H1 (cell line): ENCODE results near the gene GPR141. TPM values are rescaled to one million over a fixed set of nuclear protein-coding genes. Genes with fewer than 3 reads are reported as not detected.

Experiments used
- CEBPB ChIP-seq: IDR thresholded peaks from 2 replicates; pipeline ENCODE4 v1.6.1; 2012; ENCODE audit warnings: low read depth, low read length
- EP300 ChIP-seq, 2 experiments: IDR thresholded peaks; 1 replicate in 1 of 2; 2 replicates in 1 of 2; pipeline ENCODE4 v1.6.1; 2011 to 2012; ENCODE audit warnings: low read depth in 2 of 2, low read length in 2 of 2, mild to moderate bottlenecking in 2 of 2, borderline replicate concordance in 1 of 2, inconsistent platforms in 1 of 2, moderate library complexity in 1 of 2
- FOSL1 ChIP-seq: IDR thresholded peaks from 2 replicates; pipeline ENCODE4 v1.6.1; 2011; ENCODE audit warnings: mild to moderate bottlenecking, low read depth, low read length, moderate library complexity; ENCODE audit not compliant: insufficient read depth
- HDAC2 ChIP-seq, 2 experiments: fragments of 300-600 bp in 1 of 2; sonication (generic) in 1 of 2; IDR thresholded peaks; 2 replicates each; pipeline ENCODE4 v1.6.1; 2011 to 2012; ENCODE audit warnings: low read depth in 2 of 2, low read length in 2 of 2, mild to moderate bottlenecking in 2 of 2, moderate library complexity in 2 of 2, borderline replicate concordance in 1 of 2, inconsistent platforms in 1 of 2
- SIRT6 ChIP-seq: IDR thresholded peaks from one replicate; pipeline ENCODE4 v1.7.1; 2012; ENCODE audit warnings: low read length, inconsistent platforms
- TBP ChIP-seq: IDR thresholded peaks from 2 replicates; pipeline ENCODE4 v1.6.1; 2011; ENCODE audit warnings: low read depth, low read length, improper control_type of control experiment
- TEAD4 ChIP-seq: IDR thresholded peaks from 2 replicates; pipeline ENCODE4 v1.6.1; 2012; ENCODE audit warnings: low read depth, low read length, inconsistent platforms, mixed read lengths
- polyA plus RNA-seq, 7 experiments: library from polyadenylated mRNA; depleted of rRNA in 3 of 7; stranded (reverse) in 5 of 7; unstranded in 2 of 7; fragments of >200 nt in 5 of 7; fragments of 200-250 nt in 2 of 7; gene quantifications; 1 replicate in 5 of 7; 2 replicates in 1 of 7; 4 replicates in 1 of 7; pipeline versions ENCODE4 v1.2.1 to v1.2.3, GENCODE V29; 2011 to 2013; ENCODE audit warnings: missing spikeins in 2 of 7, mixed read lengths in 2 of 7
- total RNA-seq: library from RNA; stranded (reverse); fragmentation: NEBNext Ultra II Directional; extraction: Animal tissue kit (Norgen Biotek cat#: 25700); gene quantifications from 2 replicates; pipeline ENCODE4 v1.2.1, GENCODE V29; 2021
- TF ChIP-seq, protein P1 (sequence below): IDR thresholded peaks from 2 replicates; pipeline ENCODE4 v1.6.1; 2011; ENCODE audit warnings: low read length, improper control_type of control experiment

GPR141 gene
- total and polyA plus RNA-seq, 2 of the 8 experiments (the other 6 are each of a cell fraction or from before 2014, with no cell fraction given), result 0.45 to 1.0 TPM

DNA sequence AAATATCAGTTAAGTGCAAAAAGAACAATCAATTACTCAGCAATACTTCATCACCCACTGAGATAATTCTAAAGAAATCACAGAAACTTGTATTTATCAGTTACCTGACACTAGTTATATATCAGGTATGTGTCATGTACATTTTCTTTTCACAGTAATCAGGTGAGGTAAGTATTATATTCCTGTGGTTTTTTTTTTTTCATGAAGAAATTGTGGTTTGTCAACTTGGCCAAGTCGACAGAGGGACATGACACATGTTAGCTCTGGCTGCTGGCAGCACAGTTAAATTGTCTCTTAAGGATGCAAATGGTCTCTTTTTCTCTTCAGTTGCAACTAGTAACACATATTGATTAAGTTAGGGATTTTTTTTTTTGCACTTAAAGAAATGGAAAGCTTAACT is 13.7 kb upstream of the GPR141 start (continued):
- TF ChIP-seq EP300 (IDR thresholded peaks at IDR 0.05; ENCODE audit: borderline replicate concordance in 1 of 2, low read depth in 2 of 2, low read length in 2 of 2) (no peak), CEBPB (no peak), TBP (no peak), HDAC2 (IDR thresholded peaks at IDR 0.05; ENCODE audit: borderline replicate concordance in 1 of 2, low read depth in 2 of 2, low read length in 2 of 2) (no peak), SIRT6 (no peak), TEAD4 (no peak), FOSL1 (no peak)
- TF ChIP-seq, protein P1, sequence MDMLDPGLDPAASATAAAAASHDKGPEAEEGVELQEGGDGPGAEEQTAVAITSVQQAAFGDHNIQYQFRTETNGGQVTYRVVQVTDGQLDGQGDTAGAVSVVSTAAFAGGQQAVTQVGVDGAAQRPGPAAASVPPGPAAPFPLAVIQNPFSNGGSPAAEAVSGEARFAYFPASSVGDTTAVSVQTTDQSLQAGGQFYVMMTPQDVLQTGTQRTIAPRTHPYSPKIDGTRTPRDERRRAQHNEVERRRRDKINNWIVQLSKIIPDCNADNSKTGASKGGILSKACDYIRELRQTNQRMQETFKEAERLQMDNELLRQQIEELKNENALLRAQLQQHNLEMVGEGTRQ, result no peak
